ENCODE data around the gene UBE3C.

DNA sequence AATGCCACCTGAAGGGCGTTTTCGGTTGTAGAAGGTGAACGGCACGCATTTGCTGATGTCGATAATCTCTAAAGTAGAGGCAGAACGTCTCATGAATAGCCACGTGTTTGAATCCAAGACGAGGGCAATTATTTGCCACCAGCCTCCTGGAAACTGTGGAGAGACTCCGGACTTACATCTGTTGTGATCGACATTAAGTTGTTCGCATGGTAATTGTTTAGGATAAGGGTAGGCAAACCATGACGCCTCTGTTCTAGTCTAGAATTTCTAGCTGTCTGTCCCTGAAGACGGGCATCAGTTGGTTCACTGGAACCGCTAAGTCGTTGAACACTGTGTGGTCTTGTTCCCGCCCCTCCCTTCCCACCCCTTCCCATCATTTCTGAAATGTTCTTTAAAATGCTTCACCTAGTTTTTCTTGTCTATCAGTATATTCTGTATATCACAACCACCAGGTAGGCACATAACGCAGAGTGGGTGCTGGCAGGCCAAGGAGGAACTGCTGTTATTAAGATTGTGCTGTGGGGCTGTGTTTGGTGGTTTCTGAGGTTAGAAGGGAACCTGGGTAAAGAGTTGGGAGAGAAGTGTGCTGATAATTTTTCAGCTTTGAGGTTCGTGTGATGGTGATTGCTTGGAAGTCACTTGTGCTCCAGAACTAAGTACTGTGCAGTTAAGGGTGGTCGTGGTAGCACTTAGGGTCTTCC lies 1.2 kb downstream of the UBE3C start:
- no peak for TF ChIP-seq EZH2phosphoT487 (IDR thresholded peaks at IDR 0.05; ENCODE audit: low read depth)
- TF ChIP-seq, protein P1, sequence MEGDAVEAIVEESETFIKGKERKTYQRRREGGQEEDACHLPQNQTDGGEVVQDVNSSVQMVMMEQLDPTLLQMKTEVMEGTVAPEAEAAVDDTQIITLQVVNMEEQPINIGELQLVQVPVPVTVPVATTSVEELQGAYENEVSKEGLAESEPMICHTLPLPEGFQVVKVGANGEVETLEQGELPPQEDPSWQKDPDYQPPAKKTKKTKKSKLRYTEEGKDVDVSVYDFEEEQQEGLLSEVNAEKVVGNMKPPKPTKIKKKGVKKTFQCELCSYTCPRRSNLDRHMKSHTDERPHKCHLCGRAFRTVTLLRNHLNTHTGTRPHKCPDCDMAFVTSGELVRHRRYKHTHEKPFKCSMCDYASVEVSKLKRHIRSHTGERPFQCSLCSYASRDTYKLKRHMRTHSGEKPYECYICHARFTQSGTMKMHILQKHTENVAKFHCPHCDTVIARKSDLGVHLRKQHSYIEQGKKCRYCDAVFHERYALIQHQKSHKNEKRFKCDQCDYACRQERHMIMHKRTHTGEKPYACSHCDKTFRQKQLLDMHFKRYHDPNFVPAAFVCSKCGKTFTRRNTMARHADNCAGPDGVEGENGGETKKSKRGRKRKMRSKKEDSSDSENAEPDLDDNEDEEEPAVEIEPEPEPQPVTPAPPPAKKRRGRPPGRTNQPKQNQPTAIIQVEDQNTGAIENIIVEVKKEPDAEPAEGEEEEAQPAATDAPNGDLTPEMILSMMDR (IDR thresholded peaks at IDR 0.05; ENCODE audit: low read depth, low read length): no peak
